ENCODE results near the gene SLC6A3. TPM values are rescaled to one million over a fixed set of nuclear protein-coding genes. Genes with fewer than 3 reads are reported as not detected.
A peak's percentile ranks its signal among the peaks of the same experiment; 100 is the strongest.
"Not testable (repeated sequence)": the region's sequence is repeated elsewhere in the genome, so short reads cannot be mapped to it uniquely, and the experiment has no call there.

The SLC6A3 gene
- total and polyA plus RNA-seq, 10 donors = 0.02 to 0.27 (median 0.07) TPM; not detected in 4

- Histone ChIP-seq H3K36me3 (peaks cover 3 to 69% (median 54%) of the 10 kb centered on the region in 6 donors), H3K9me3 (peaks cover 0 to 16% (median 8%) of the 10 kb centered on the region in 8 donors)
- DNase-seq = no peak
Measured at GRCh38 chr5:1461396-1461795, 16.2 kb upstream of the SLC6A3 start.

GRCh38 chr5:1460054-1460682 lies 14.9 kb upstream of the SLC6A3 start:
- no peak for DNase-seq
- Histone ChIP-seq H3K9me3 (peaks cover 4 to 27% (median 19%) of the 10 kb centered on the region in 8 donors), H3K27ac (no peak overlapping the region), H3K27me3 (replicated peaks in 1 of 7) (no peaks in the 10 kb centered on the region), H3K36me3 (peaks cover 3 to 56% (median 43%) of the 10 kb centered on the region in 6 donors), H3K4me1 (no peaks in the 10 kb centered on the region), H3K4me3 (no peak overlapping the region)
- WGBS, 5 donors = 86 to 91% (median 88%) methylated on average over 15 to 16 of the region's 16 CpGs
- TF ChIP-seq CTCF (IDR thresholded peaks at IDR 0.05 in 8 of 11, conservative IDR thresholded peaks at IDR 0.05 in 3 of 11) (no peak), POLR2AphosphoS5 (IDR thresholded peaks at IDR 0.05) (peak; percentile 56 to 80 (median 61))
- intact Hi-C loops (cut with DNase I; ENCODE audit: low total_unique reads) = no loop called here

More at GRCh38 chr5:1461396-1461795, 16.2 kb upstream of the SLC6A3 start:
- H3K4me3 ChIP-seq = no peak overlapping the region
- H3K27ac ChIP-seq = no peak overlapping the region
- intact Hi-C loops (cut with DNase I; ENCODE audit: low total_unique reads) = no loop called here
- WGBS, 5 donors = 97 to 98% (median 97%) methylated on average over 10 of the region's 10 CpGs
- no peaks in the 10 kb centered on the region for H3K4me1 ChIP-seq
- H3K27me3 ChIP-seq (replicated peaks in 1 of 7) = no peaks in the 10 kb centered on the region
- peak; percentile 6 to 65 (median 41) for TF ChIP-seq POLR2AphosphoS5 (IDR thresholded peaks at IDR 0.05)
- TF ChIP-seq CTCF (IDR thresholded peaks at IDR 0.05 in 8 of 11, conservative IDR thresholded peaks at IDR 0.05 in 3 of 11) = no peak

- WGBS, 5 donors = 90 to 100% (median 95%) methylated on average over 2 of the region's 2 CpGs
- H3K27me3 ChIP-seq (replicated peaks in 1 of 7); intact Hi-C loops (cut with DNase I; ENCODE audit: low total_unique reads); H3K4me1 ChIP-seq; H3K27ac ChIP-seq; DNase-seq; H3K4me3 ChIP-seq: not testable (repeated sequence)
- peaks cover 4 to 35% (median 27%) of the 10 kb centered on the region in 8 donors for H3K9me3 ChIP-seq
- peaks cover 3 to 49% (median 41%) of the 10 kb centered on the region in 6 donors for H3K36me3 ChIP-seq
Measured at GRCh38 chr5:1459435-1459834, 14.2 kb upstream of the SLC6A3 start.

GRCh38 chr5:1456110-1456881 lies 11.1 kb upstream of the SLC6A3 start:
- intact Hi-C loops (cut with DNase I; ENCODE audit: low total_unique reads); H3K4me3 ChIP-seq; DNase-seq; H3K4me1 ChIP-seq; H3K27ac ChIP-seq; H3K27me3 ChIP-seq (replicated peaks in 1 of 7): not testable (repeated sequence)
- peaks cover 7 to 61% (median 47%) of the 10 kb centered on the region in 8 donors for H3K9me3 ChIP-seq
- 84 to 93% (median 89%) methylated on average over 8 to 13 of the region's 20 CpGs for WGBS, 5 donors
- H3K36me3 ChIP-seq = peaks cover 0 to 18% (median 9%) of the 10 kb centered on the region in 6 donors

- WGBS, 5 donors = 78 to 87% (median 84%) methylated on average over 2 of the region's 2 CpGs
- no peaks in the 10 kb centered on the region for H3K4me1 ChIP-seq
- H3K27me3 ChIP-seq (replicated peaks in 1 of 7) = no peaks in the 10 kb centered on the region
- DNase-seq = no peak
- peaks cover 7 to 61% (median 47%) of the 10 kb centered on the region in 8 donors for H3K9me3 ChIP-seq
- no peak overlapping the region for H3K4me3 ChIP-seq
- TF ChIP-seq POLR2A (IDR thresholded peaks at IDR 0.05) (no peak), POLR2AphosphoS5 (IDR thresholded peaks at IDR 0.05) (no peak), CTCF (IDR thresholded peaks at IDR 0.05 in 8 of 11, conservative IDR thresholded peaks at IDR 0.05 in 3 of 11) (no peak)
- H3K36me3 ChIP-seq = no peaks in the 10 kb centered on the region
- no peak overlapping the region for H3K27ac ChIP-seq
- intact Hi-C loops (cut with DNase I; ENCODE audit: low total_unique reads) = no loop called here
Measured at GRCh38 chr5:1453613-1454012, 8.4 kb upstream of the SLC6A3 start.

Data from spleen (tissue), 11 donors.